NCI-H82 treated with DMSO at 0.1 percent for 48 hours (cell line): ENCODE results near the gene SFTPB.
"Not testable (repeated sequence)": the region's sequence is repeated elsewhere in the genome, so short reads cannot be mapped to it uniquely, and the experiment has no call there.

Experiments used
- DNase-seq: peaks from one replicate; lab custom pipeline; 2025; ENCODE audit not compliant: unreplicated experiment; lab: John Stamatoyannopoulos, UW

The SFTPB gene

GRCh38 chr2:85657399-85657798 is 10.6 kb downstream of the SFTPB start:
- not testable (repeated sequence) for DNase-seq

GRCh38 chr2:85656468-85656867 is 11.5 kb downstream of the SFTPB start:
- no peak for DNase-seq

DNA sequence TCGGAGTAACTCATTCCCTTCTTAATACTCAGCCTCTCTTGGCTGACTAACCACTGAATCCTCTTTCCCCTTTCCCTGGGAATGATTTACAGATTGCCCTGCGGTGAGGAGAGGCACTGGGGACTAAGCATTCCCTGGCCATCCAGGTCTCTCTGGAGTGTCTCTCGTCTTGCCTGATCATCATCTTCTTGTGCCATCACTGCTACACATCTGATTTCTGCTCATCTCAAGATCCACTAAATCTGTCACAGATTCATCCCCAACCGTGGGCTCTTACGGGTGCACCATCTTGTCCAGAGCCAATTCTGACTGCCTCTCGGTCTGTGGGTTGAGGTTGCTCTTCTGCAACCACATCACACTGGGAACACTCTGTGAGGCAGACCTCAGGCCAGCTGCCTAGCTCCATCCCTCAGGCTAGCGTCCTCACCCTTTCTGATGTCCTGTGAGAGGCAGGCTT is 12.0 kb downstream of the SFTPB start:
- DNase-seq = no peak

DNA sequence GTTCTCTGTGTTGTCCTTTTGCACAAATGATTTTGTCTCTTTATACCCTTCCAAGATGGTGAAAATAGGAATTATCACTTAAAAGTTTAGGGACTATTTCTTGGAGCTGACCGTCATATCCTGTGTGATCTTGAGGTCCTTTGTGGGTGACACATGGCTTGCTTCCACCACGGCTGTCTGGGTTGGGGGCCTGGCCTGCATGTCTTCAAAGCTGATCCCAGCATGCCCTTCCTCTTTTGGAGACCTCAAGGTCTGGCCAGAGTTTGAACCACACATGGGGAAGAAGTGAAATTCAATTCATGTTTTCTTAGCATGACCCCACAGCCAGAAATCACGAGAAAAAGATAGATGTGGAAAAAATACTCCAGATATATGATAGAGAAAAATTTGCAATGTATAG is 14.0 kb downstream of the SFTPB start:
- DNase-seq = no peak

DNA sequence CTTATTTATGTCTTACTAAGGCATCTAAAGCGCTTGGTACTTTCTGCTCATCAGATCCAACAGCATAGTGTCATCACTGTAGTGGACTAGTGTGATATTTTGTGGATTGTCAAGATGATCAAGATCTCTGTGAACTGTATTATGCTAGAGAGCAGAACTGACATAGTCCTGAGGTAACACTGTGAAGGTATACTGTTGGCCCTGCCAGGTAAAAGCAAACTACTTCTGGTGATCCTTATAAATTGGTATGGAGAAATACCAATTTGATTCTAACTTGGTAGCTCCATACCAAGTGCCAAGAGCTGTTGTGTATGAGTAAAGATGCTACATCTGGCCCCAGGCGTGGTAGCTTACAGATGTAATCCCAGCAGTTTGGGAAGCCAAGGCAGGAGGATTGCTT is 15.9 kb downstream of the SFTPB start:
- DNase-seq = no peak

- no peak for DNase-seq
These were observed 16.9 kb downstream of the SFTPB start for GRCh38 chr2:85651097-85651496.

GRCh38 chr2:85650456-85650855 is 17.5 kb downstream of the SFTPB start:
- no peak for DNase-seq

DNA sequence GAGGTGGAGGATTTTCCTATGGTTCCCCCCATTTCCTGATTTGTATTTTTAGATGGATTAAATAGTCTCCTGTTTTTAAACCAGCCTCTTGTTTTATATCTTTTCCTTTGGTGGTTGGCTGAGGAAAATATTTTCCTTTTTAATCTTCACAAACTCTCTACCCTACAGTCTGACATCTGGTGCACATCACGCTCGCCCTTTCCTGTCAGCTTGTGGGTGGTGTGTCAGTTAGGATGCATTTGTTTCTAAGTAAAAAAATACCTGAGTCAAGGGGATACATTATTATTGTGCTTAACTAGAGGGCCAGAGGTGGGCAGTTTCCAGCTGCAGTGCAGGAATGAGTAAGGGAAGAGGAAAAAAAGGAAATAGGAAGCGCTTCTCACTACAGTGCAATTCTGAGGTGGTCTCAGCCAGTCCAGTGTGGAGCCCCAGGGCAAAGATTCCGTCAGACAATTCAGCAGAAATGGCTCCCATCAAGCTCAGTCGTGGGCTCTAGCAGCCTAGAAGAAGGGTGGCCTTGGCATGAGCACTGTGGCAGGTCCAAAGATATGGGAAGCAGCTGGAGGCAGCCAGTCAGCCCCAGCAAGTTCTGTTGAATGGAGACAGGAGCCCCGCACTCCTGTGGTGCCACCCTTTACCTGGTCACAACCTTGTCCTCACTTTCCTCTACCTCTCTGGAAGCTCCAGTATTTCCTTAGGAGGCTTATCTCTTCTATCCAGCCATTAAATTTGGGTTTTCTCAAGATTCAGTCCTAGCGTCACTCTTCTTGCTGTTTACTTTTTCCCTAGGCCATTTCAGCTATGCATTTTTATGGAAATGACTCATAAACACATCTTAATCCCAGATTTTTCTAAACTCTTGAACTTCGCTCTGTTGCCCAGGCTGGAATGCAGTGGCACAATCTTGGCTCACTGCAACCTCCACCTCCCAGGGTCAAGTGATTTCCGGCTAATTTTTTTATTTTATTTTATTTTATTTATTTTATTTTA is 18.5 kb downstream of the SFTPB start:
- DNase-seq = no peak

GRCh38 chr2:85648619-85649018 is 19.4 kb downstream of the SFTPB start:
- no peak for DNase-seq

DNA sequence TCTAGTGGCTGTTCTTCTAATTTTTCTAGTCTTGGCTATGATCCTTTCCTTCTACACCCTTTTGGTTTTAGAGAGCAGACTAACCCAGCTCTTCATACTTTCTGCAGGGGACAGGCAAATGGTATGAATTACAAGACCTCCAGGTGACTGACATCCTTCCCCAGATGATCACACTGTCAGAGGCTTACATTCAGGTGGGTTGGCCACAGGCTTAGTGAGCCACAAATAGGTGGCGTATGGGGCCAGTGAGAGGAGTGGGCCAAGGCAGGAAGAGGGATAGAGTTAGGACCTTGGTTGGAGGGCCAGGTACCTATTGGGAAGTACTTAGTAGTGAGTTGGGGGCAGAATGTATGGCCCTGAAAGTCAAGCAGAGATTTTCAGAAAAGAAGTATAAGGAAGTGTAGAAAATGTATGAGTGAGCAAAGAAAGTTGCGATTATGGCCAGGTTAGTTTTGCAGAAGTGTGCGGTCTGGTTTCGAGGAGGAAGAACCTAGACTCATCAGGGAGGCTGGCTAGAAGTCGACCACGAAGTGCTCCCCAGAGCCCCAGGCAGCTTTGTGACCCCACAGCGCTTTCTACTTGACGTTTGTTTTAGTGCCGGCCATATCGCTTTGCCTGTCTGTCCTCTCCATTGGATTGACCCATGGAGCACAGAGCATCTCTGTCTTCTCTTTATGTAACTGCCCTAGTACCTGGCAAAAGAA is 20.0 kb downstream of the SFTPB start:
- DNase-seq = no peak

DNA sequence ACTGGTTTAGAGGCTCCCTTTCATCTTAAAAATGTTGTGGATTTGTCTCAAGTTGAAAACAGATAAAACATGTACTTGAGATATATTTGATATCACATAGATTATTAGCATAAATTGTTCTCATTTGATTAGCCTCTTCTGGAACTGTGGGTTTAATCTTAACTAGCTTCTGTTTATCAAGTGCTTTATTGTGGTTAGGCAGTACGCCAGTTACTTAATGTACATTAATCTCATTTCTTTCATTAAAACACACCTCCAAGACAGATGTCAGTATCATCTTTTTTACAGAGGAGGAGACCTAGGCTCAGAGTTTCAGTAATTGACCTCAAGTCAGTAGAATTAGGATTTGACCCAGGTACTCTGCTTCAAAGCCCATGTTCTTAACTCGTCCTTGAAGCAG is 21.8 kb downstream of the SFTPB start:
- DNase-seq = no peak

GRCh38 chr2:85644909-85645308 is 23.1 kb downstream of the SFTPB start:
- no peak for DNase-seq

DNA sequence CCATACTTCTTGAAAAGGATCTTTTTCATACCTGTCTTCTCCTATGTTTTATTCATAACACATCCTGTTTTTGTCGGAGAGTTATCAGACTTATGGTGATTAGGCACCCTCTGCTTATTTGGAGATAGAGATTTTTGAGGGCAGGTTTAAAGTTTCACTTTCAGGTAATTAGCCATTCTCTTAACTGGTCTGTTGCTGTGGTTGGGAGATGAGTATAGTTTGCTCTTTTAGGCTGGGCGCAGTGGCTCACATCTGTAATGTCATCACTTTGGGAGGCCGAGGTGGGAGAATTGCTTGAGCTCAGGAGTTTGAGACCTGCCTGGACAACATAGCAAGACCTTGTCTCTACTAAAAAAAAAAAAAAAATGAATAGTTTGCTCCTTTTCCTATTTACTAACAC is 25.3 kb downstream of the SFTPB start:
- DNase-seq = no peak

GRCh38 chr2:85635636-85636035 is 32.4 kb downstream of the SFTPB start:
- DNase-seq = no peak

GRCh38 chr2:85635011-85635410 is 33.0 kb downstream of the SFTPB start:
- DNase-seq = no peak

DNA sequence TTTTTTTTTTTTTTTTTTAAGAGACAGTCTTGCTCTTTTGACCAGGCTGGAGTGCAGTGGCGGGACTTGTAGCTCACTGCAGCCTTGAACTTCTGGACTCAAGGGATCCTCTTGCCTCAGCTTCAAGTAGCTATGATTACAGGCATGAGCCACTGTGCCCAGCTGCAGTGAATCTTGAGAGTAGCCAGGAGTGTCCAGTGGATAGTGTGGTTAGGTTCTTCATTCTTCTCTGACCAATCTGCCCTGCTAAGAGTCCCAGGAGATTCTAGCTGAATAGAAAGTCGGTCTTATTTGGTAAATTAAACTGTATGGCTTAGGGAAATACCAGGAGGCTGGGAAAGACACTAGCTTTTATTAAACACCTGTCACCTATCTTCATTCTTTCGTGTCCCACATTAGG is 36.7 kb downstream of the SFTPB start:
- DNase-seq = no peak

- DNase-seq = no peak
These were observed 39.3 kb downstream of the SFTPB start for GRCh38 chr2:85628658-85629057.

GRCh38 chr2:85623991-85624390 is 44.0 kb downstream of the SFTPB start:
- no peak for DNase-seq

- no peak for DNase-seq
These were observed 46.7 kb downstream of the SFTPB start for GRCh38 chr2:85621338-85621737.

- no peak for DNase-seq
These were observed 48.4 kb downstream of the SFTPB start for GRCh38 chr2:85619617-85620016.

DNA sequence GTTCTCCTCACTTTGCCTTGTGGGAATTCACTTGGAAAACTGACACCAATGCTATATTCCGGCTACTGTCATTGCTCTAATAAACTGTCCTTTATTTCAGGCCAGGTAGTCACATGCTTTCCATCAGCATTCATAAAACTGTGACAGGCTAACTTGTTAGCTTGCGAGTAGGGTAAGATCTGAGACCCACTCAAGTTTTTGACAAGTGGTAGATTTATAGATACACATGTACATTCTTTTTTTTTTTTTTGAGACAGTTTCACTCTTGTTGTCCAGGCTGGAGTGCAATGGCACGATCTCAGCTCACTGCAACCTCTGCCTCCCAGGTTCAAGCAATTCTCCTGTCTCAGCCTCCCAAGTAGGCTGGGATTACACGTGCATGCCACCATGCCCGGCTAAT is 50.3 kb downstream of the SFTPB start:
- not testable (repeated sequence) for DNase-seq

DNA sequence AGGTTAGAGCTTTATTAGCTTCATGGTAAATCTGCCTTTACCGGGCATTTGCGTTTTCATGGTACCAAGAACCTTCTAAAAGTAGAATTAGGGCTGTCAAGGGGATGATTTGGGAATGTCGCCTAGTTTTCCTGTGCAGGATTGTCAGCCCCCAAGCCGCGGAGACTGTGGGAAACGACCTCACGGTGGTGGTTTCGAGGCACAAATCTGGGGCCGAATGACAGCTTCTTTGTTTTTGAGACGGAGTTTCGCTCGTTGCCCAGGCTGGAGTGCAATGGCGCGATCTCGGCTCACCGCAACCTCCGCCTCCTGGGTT is 52.6 kb downstream of the SFTPB start:
- DNase-seq = no peak
